ENCODE measurements around the gene GRIN3A.
A peak's percentile ranks its signal among the peaks of the same experiment; 100 is the strongest.

DNA sequence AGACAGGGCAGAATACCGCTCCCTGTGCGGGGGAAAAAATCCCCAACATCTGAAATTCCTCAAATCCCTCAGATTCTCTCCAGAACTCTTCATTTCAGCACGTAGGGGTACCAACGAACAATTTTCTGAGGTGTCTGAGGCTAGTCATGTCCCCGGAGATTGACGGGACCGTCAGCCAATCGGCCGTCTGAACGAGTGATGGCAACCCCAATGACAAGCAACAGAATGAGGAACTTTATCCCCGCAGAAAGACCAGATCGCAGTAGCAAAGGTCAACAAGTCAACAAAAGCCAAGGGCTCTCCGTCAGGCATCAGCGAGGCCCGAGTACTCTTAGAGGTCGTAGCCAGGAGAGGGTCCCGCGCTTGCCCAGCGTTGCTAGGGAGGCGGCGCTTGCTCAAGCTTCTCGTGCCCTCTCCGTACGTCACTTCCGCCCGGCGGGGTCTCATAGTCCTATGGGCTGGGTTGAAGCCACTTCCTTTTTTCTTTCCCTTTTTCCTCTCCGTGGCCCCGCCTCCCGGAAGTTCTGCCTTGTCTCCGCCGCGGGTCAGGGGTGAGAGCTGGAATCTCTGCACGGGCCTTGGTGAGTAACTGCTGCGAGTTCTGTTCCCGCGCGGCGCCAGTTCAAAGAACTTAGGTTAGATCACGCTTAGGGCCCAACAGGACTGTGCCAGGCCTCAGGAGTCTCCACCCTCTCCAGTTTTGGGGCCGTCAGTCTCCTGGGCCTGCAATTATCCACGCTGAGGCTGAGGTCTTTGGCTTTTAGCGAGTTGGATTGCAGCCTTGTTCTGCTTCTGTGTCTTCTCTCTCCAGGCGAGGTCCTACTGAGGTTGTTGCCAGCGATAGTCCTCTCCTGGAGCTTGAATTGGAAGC is 204.9 kb downstream of the GRIN3A start, which contains the start of gene RNF20:
- TF ChIP-seq, protein P1, sequence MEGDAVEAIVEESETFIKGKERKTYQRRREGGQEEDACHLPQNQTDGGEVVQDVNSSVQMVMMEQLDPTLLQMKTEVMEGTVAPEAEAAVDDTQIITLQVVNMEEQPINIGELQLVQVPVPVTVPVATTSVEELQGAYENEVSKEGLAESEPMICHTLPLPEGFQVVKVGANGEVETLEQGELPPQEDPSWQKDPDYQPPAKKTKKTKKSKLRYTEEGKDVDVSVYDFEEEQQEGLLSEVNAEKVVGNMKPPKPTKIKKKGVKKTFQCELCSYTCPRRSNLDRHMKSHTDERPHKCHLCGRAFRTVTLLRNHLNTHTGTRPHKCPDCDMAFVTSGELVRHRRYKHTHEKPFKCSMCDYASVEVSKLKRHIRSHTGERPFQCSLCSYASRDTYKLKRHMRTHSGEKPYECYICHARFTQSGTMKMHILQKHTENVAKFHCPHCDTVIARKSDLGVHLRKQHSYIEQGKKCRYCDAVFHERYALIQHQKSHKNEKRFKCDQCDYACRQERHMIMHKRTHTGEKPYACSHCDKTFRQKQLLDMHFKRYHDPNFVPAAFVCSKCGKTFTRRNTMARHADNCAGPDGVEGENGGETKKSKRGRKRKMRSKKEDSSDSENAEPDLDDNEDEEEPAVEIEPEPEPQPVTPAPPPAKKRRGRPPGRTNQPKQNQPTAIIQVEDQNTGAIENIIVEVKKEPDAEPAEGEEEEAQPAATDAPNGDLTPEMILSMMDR (IDR thresholded peaks at IDR 0.05): no peak
- TF ChIP-seq POLR2A (IDR thresholded peaks at IDR 0.05) (no peak), EP300 (IDR thresholded peaks at IDR 0.05) (peak in 2 of 4 donors; percentile 12 to 41)
